Measurements from ENCODE around the gene DENND1A. TPM values are rescaled to one million over a fixed set of nuclear protein-coding genes. Genes with fewer than 3 reads are reported as not detected.

Gene DENND1A
- total and polyA plus RNA-seq, 4 experiments from 2014 or later: 1.4 to 14.2 (median 9.9) TPM

- Histone ChIP-seq H3K27ac (ENCODE audit: low read depth, low read length) (no peak overlapping the region), H3K4me3 (ENCODE audit: low read length in 2 of 2) (no peak overlapping the region), H3K36me3 (ENCODE audit: insufficient read depth, low read length) (no peaks in the 10 kb centered on the region), H3K4me1 (ENCODE audit: insufficient read depth, low read length) (no peaks in the 10 kb centered on the region), H3K9me3 (ENCODE audit: control insufficient read depth in 1 of 2, low read length in 2 of 2) (no peaks in the 10 kb centered on the region), H3K27me3 (ENCODE audit: insufficient read depth, low read length) (no peaks in the 10 kb centered on the region)
- no peaks in the 10 kb centered on the region for H3K9me3 Mint-ChIP-seq
- no peaks in the 10 kb centered on the region for H3K4me1 Mint-ChIP-seq
- peaks cover 0 to 6% of the 10 kb centered on the region in 2 donors for H3K36me3 Mint-ChIP-seq
- H3K27me3 Mint-ChIP-seq: no peaks in the 10 kb centered on the region
- H3K27ac Mint-ChIP-seq: no peak overlapping the region
- H3K4me3 Mint-ChIP-seq: peak overlapping the region in 1 of 8 donors; percentile 25
- POLR2A ChIA-PET (ENCODE audit: partially characterized antibody): no interaction called here
- intact Hi-C loops (cut with micrococcal nuclease): loop anchor here (10.0 kb wide), 1 partner anchor 919 kb away; no protein-coding TSS in a partner anchor
- peak in 1 of 5 donors; percentile 18 for DNase-seq
- CTCF ChIA-PET (ENCODE audit: partially characterized antibody): no interaction called here
These were observed 546.3 kb downstream of the DENND1A start for GRCh38 chr9:123383512-123384170.

GRCh38 chr9:123382653-123383511 is 547.0 kb downstream of the DENND1A start:
- Histone ChIP-seq H3K4me3 (ENCODE audit: low read length in 2 of 2) (no peak overlapping the region), H3K36me3 (ENCODE audit: insufficient read depth, low read length) (no peaks in the 10 kb centered on the region), H3K4me1 (ENCODE audit: insufficient read depth, low read length) (no peaks in the 10 kb centered on the region), H3K27me3 (ENCODE audit: insufficient read depth, low read length) (no peaks in the 10 kb centered on the region), H3K9me3 (ENCODE audit: control insufficient read depth in 1 of 2, low read length in 2 of 2) (no peaks in the 10 kb centered on the region), H3K27ac (ENCODE audit: low read depth, low read length) (no peak overlapping the region)
- Mint-ChIP-seq H3K4me1 (no peaks in the 10 kb centered on the region), H3K27me3 (no peaks in the 10 kb centered on the region), H3K4me3 (no peak overlapping the region), H3K9me3 (no peaks in the 10 kb centered on the region), H3K27ac (no peak overlapping the region), H3K36me3 (peaks cover 0 to 6% of the 10 kb centered on the region in 2 donors)
- intact Hi-C loops (cut with micrococcal nuclease): loop anchor here (10.0 kb wide), 1 partner anchor 918 kb away; no protein-coding TSS in a partner anchor
- peak in 1 of 5 donors; percentile 30 for DNase-seq
- POLR2A ChIA-PET (ENCODE audit: partially characterized antibody): interaction anchor here (0.6 kb wide), 1 partner anchor 287 kb away, joined by 3 read pairs; no protein-coding TSS in a partner anchor
- CTCF ChIA-PET (ENCODE audit: partially characterized antibody): no interaction called here

GRCh38 chr9:123380852-123381705 is 548.8 kb downstream of the DENND1A start:
- H3K36me3 ChIP-seq (ENCODE audit: insufficient read depth, low read length): no peaks in the 10 kb centered on the region
- ChIA-PET CTCF (ENCODE audit: partially characterized antibody) (no interaction called here), POLR2A (ENCODE audit: partially characterized antibody) (no interaction called here)
- Mint-ChIP-seq H3K36me3 (peaks cover 0 to 6% of the 10 kb centered on the region in 2 donors), H3K4me3 (no peak overlapping the region), H3K9me3 (no peaks in the 10 kb centered on the region), H3K27ac (no peak overlapping the region), H3K27me3 (no peaks in the 10 kb centered on the region), H3K4me1 (peaks cover 0 to 4% (median 1%) of the 10 kb centered on the region in 4 donors)
- intact Hi-C loops (cut with micrococcal nuclease): loop anchor here (10.0 kb wide), 1 partner anchor 916 kb away; no protein-coding TSS in a partner anchor
- no peak overlapping the region for H3K27ac ChIP-seq (ENCODE audit: low read depth, low read length)
- H3K4me3 ChIP-seq (ENCODE audit: low read length in 2 of 2): no peak overlapping the region
- H3K9me3 ChIP-seq (ENCODE audit: control insufficient read depth in 1 of 2, low read length in 2 of 2): no peaks in the 10 kb centered on the region
- no peaks in the 10 kb centered on the region for H3K27me3 ChIP-seq (ENCODE audit: insufficient read depth, low read length)
- H3K4me1 ChIP-seq (ENCODE audit: insufficient read depth, low read length): peaks cover 3% of the 10 kb centered on the region
- peak in 1 of 5 donors; percentile 19 for DNase-seq

- Mint-ChIP-seq H3K9me3 (no peaks in the 10 kb centered on the region), H3K27me3 (peaks cover 3% of the 10 kb centered on the region in 2 donors), H3K36me3 (peaks cover 0 to 6% of the 10 kb centered on the region in 2 donors), H3K4me1 (peaks cover 0 to 8% (median 4%) of the 10 kb centered on the region in 4 donors), H3K27ac (no peak overlapping the region), H3K4me3 (no peak overlapping the region)
- Histone ChIP-seq H3K27ac (ENCODE audit: low read depth, low read length) (no peak overlapping the region), H3K4me1 (ENCODE audit: insufficient read depth, low read length) (peaks cover 14% of the 10 kb centered on the region), H3K36me3 (ENCODE audit: insufficient read depth, low read length) (no peaks in the 10 kb centered on the region), H3K27me3 (ENCODE audit: insufficient read depth, low read length) (peaks cover 12% of the 10 kb centered on the region), H3K4me3 (ENCODE audit: low read length in 2 of 2) (no peak overlapping the region), H3K9me3 (ENCODE audit: control insufficient read depth in 1 of 2, low read length in 2 of 2) (no peaks in the 10 kb centered on the region)
- ChIA-PET POLR2A (ENCODE audit: partially characterized antibody) (no interaction called here), CTCF (ENCODE audit: partially characterized antibody) (no interaction called here)
- peak in 1 of 5 donors; percentile 9 for DNase-seq
- intact Hi-C loops (cut with micrococcal nuclease): no loop called here
These were observed 550.8 kb downstream of the DENND1A start for GRCh38 chr9:123378956-123379660.

GRCh38 chr9:123378025-123378424 is 551.9 kb downstream of the DENND1A start:
- Mint-ChIP-seq H3K4me3 (no peak overlapping the region), H3K27me3 (peaks cover 6% of the 10 kb centered on the region in 2 donors), H3K4me1 (peaks cover 0 to 10% (median 4%) of the 10 kb centered on the region in 4 donors), H3K27ac (peak overlapping the region in 1 of 7 donors; percentile 35), H3K9me3 (no peaks in the 10 kb centered on the region), H3K36me3 (no peaks in the 10 kb centered on the region)
- intact Hi-C loops (cut with micrococcal nuclease): no loop called here
- no peaks in the 10 kb centered on the region for H3K36me3 ChIP-seq (ENCODE audit: insufficient read depth, low read length)
- no peak for DNase-seq
- H3K4me3 ChIP-seq (ENCODE audit: low read length in 2 of 2): no peak overlapping the region
- peaks cover 17% of the 10 kb centered on the region for H3K27me3 ChIP-seq (ENCODE audit: insufficient read depth, low read length)
- peaks cover 14% of the 10 kb centered on the region for H3K4me1 ChIP-seq (ENCODE audit: insufficient read depth, low read length)
- H3K9me3 ChIP-seq (ENCODE audit: control insufficient read depth in 1 of 2, low read length in 2 of 2): no peaks in the 10 kb centered on the region
- POLR2A ChIA-PET (ENCODE audit: partially characterized antibody): no interaction called here
- H3K27ac ChIP-seq (ENCODE audit: low read depth, low read length): no peak overlapping the region
- CTCF ChIA-PET (ENCODE audit: partially characterized antibody): no interaction called here

- Mint-ChIP-seq H3K4me1 (peaks cover 0 to 15% (median 5%) of the 10 kb centered on the region in 4 donors), H3K27me3 (peaks cover 10 to 11% of the 10 kb centered on the region in 2 donors), H3K27ac (peak overlapping the region in 2 of 7 donors; percentile 5 to 46), H3K36me3 (no peaks in the 10 kb centered on the region), H3K9me3 (no peaks in the 10 kb centered on the region), H3K4me3 (no peak overlapping the region)
- Histone ChIP-seq H3K36me3 (ENCODE audit: insufficient read depth, low read length) (no peaks in the 10 kb centered on the region), H3K27ac (ENCODE audit: low read depth, low read length) (no peak overlapping the region), H3K9me3 (ENCODE audit: control insufficient read depth in 1 of 2, low read length in 2 of 2) (no peaks in the 10 kb centered on the region), H3K27me3 (ENCODE audit: insufficient read depth, low read length) (peaks cover 17% of the 10 kb centered on the region), H3K4me1 (ENCODE audit: insufficient read depth, low read length) (peaks cover 14% of the 10 kb centered on the region), H3K4me3 (ENCODE audit: low read length in 2 of 2) (no peak overlapping the region)
- intact Hi-C loops (cut with micrococcal nuclease): no loop called here
- no peak for DNase-seq
- POLR2A ChIA-PET (ENCODE audit: partially characterized antibody): no interaction called here
- CTCF ChIA-PET (ENCODE audit: partially characterized antibody): no interaction called here
These were observed 552.5 kb downstream of the DENND1A start for GRCh38 chr9:123377211-123377971.
